HL-60 (cell line): ENCODE data around the gene S100A13.

Experiments used
- DNase-seq, 2 experiments: peaks; one replicate each; pipeline ENCODE4 v3.0.0-alpha.2; 2010 to 2020; ENCODE audit warnings: low read depth in 1 of 2, low spot score in 1 of 2
- H3K27ac ChIP-seq: fragments of 250-450 bp; sonication (Bioruptor Pico); replicated peaks from 2 replicates; pipeline ENCODE4 v1.5.1; 2020; ENCODE audit warnings: mild to moderate bottlenecking, moderate library complexity
- H3K27me3 ChIP-seq: fragments of 250-450 bp; sonication (Bioruptor Pico); 2 replicates; pipeline ENCODE4 v1.5.1; 2021; ENCODE audit warnings: mild to moderate bottlenecking, moderate library complexity; ENCODE audit not compliant: insufficient read depth, poor library complexity, severe bottlenecking
- H3K4me3 ChIP-seq: replicated peaks from 2 replicates; pipeline ENCODE4 v1.5.1; 2011; ENCODE audit warnings: mild to moderate bottlenecking, control low read depth, low read length; ENCODE audit not compliant: insufficient read depth
- CTCF ChIP-seq: IDR thresholded peaks from one replicate; pipeline ENCODE4 v1.5.1; 2011; ENCODE audit warnings: low read length, control low read depth, inconsistent platforms; ENCODE audit not compliant: insufficient read depth
- GABPA ChIP-seq: IDR thresholded peaks from 2 replicates; pipeline ENCODE4 v1.6.1; 2012; ENCODE audit warnings: low read depth
- POLR2AphosphoS5 ChIP-seq: IDR thresholded peaks from 2 replicates; pipeline ENCODE4 v1.6.1; 2012; ENCODE audit warnings: low read depth
- SPI1 ChIP-seq: IDR thresholded peaks from 2 replicates; pipeline ENCODE4 v1.6.1; 2012; ENCODE audit warnings: low read depth, mild to moderate bottlenecking, borderline replicate concordance
- TF ChIP-seq, protein P1 (sequence below): IDR thresholded peaks from 2 replicates; pipeline ENCODE4 v1.6.1; 2012; ENCODE audit warnings: low read depth; ENCODE audit not compliant: insufficient replicate concordance

S100A13 gene

DNA sequence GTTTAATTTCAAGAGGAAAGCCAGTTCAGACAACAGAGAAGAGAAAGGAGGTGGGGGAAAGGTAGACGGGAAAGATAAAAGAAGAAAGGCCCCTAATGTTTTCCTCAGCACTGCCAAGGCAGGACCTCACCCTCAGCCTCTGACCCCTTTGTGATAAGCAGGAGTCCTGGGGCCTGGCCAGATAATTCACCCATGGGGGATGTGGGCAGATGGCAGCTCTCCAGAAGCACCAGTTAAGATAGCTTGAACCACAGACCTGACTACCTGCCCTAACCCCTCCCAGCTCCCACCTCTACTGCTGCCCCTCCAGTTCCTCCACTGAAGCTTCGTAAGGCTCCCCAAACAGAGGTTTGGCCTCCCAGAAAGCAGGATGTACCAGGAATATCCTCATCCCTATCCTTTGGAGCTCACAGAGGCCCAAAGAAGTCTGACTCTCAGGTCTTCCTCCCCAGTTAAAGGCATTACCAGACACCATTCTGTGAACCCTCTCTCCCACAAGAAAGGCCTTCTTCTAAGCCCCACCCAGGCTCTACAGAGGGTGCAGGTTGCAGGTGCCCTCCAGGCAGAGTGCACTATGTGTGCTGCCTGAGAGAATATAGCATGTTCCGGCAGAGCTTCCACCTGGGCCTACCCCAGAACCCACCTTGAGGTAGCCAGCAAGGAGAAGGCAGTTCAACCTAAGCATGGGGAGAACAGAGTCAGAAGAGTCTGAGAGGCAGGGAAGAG, 22.0 kb upstream of the S100A13 start:
- no peak overlapping the region for H3K4me3 ChIP-seq
- TF ChIP-seq CTCF (no peak), POLR2AphosphoS5 (no peak), GABPA (no peak), SPI1 (no peak)
- TF ChIP-seq, protein P1, sequence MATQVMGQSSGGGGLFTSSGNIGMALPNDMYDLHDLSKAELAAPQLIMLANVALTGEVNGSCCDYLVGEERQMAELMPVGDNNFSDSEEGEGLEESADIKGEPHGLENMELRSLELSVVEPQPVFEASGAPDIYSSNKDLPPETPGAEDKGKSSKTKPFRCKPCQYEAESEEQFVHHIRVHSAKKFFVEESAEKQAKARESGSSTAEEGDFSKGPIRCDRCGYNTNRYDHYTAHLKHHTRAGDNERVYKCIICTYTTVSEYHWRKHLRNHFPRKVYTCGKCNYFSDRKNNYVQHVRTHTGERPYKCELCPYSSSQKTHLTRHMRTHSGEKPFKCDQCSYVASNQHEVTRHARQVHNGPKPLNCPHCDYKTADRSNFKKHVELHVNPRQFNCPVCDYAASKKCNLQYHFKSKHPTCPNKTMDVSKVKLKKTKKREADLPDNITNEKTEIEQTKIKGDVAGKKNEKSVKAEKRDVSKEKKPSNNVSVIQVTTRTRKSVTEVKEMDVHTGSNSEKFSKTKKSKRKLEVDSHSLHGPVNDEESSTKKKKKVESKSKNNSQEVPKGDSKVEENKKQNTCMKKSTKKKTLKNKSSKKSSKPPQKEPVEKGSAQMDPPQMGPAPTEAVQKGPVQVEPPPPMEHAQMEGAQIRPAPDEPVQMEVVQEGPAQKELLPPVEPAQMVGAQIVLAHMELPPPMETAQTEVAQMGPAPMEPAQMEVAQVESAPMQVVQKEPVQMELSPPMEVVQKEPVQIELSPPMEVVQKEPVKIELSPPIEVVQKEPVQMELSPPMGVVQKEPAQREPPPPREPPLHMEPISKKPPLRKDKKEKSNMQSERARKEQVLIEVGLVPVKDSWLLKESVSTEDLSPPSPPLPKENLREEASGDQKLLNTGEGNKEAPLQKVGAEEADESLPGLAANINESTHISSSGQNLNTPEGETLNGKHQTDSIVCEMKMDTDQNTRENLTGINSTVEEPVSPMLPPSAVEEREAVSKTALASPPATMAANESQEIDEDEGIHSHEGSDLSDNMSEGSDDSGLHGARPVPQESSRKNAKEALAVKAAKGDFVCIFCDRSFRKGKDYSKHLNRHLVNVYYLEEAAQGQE: no peak
- no peak for DNase-seq
- H3K27me3 ChIP-seq: no peaks in the 10 kb centered on the region
- H3K27ac ChIP-seq: no peak overlapping the region

DNA sequence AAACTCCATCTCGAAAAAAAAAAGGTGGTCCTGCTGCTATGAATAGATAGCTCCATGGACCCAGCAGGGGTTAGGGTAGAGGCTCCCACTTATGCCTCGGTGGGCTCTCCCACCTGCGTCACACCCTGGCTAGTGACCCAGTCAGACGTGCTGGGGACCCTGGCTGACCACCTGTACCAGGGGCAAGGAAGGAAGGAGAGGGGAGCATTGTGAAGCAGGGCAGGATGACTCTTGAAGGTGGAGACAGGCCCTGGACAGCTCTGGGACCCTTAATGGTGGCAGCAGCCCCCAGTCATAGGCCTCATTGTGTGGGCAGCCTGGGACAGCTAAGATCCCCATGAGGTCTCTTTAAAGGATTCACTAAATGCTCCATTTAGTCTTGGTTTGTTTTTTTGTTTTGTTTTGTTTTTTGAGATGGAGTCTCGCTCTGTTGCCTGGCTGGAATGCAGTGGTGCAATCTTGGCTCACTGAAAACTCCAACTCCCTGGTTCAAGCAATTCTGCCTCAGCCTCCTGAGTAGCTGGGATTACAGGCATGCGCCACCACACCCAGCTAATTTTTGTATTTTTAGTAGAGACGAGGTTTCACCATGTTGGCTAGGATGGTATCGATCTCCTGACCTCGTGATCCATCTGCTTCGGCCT, 20.8 kb upstream of the S100A13 start:
- H3K4me3 ChIP-seq: no peak overlapping the region
- DNase-seq: no peak
- TF ChIP-seq SPI1: no peak
- TF ChIP-seq CTCF: no peak
- TF ChIP-seq POLR2AphosphoS5: no peak; the same call in none of the 2 replicates
- TF ChIP-seq GABPA: no peak
- TF ChIP-seq, protein P1: no peak
- no peak overlapping the region for H3K27ac ChIP-seq
- no peaks in the 10 kb centered on the region for H3K27me3 ChIP-seq

DNA sequence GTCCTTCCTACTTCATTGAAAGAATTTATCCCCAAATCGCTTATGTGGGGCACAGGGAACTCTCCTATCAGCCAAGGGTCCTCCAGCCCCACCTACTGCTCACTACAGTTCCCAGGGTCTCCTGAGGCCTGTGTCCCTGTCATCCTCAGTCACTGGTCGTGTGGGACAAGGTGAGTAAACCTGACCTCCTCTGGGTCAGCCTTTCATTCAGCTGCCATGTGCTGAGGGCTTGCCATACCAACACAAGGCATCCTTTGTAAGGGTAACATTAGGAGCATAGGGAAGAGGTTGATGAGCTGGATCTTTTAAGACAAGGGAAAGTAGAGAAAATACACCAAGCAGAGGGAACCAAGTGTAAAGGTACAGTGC, 20.0 kb upstream of the S100A13 start:
- TF ChIP-seq, protein P1: no peak
- TF ChIP-seq SPI1: no peak
- peak; percentile 19; the same call in 1 of the 2 replicates for TF ChIP-seq POLR2AphosphoS5
- no peak for TF ChIP-seq CTCF
- no peak for TF ChIP-seq GABPA
- no peaks in the 10 kb centered on the region for H3K27me3 ChIP-seq
- peak overlapping the region; percentile 31; the same call in 1 of the 2 replicates for H3K27ac ChIP-seq
- no peak for DNase-seq
- H3K4me3 ChIP-seq: no peak overlapping the region
